Measurements from ENCODE around the gene HYAL3. TPM values are rescaled to one million over a fixed set of nuclear protein-coding genes. Genes with fewer than 3 reads are reported as not detected.

The HYAL3 gene
- total and polyA plus RNA-seq, 2 of the 13 experiments (the other 11 are each of a cell fraction or from before 2014, with no cell fraction given) = 5.5 to 10.4 TPM

GRCh38 chr3:50260027-50260941, 38.9 kb downstream of the HYAL3 start (continued):
- no peak for TF ChIP-seq FOXO4 (CRISPR knock-in tag; conservative IDR thresholded peaks at IDR 0.05)
- no peak for TF ChIP-seq MYNN (CRISPR knock-in tag; IDR thresholded peaks at IDR 0.05; ENCODE audit: low read depth)
- TF ChIP-seq, protein P1, sequence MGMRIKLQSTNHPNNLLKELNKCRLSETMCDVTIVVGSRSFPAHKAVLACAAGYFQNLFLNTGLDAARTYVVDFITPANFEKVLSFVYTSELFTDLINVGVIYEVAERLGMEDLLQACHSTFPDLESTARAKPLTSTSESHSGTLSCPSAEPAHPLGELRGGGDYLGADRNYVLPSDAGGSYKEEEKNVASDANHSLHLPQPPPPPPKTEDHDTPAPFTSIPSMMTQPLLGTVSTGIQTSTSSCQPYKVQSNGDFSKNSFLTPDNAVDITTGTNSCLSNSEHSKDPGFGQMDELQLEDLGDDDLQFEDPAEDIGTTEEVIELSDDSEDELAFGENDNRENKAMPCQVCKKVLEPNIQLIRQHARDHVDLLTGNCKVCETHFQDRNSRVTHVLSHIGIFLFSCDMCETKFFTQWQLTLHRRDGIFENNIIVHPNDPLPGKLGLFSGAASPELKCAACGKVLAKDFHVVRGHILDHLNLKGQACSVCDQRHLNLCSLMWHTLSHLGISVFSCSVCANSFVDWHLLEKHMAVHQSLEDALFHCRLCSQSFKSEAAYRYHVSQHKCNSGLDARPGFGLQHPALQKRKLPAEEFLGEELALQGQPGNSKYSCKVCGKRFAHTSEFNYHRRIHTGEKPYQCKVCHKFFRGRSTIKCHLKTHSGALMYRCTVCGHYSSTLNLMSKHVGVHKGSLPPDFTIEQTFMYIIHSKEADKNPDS (CRISPR knock-in tag; IDR thresholded peaks at IDR 0.05) = 0 out of 2 replicates have a peak, but pooled peaks have one; percentile 37
- TF ChIP-seq ZNF556 (CRISPR knock-in tag; IDR thresholded peaks at IDR 0.05; ENCODE audit: borderline replicate concordance) = peak; percentile 33; the same call in 1 of the 2 replicates
- no peak; the same call in 1 of the 2 replicates for TF ChIP-seq KDM5B (CRISPR knock-in tag; IDR thresholded peaks at IDR 0.05; ENCODE audit: borderline replicate concordance)
- TF ChIP-seq ZNF274 (CRISPR knock-in tag; IDR thresholded peaks at IDR 0.05) = peak; percentile 22; the same call in 1 of the 2 replicates
- TF ChIP-seq, protein P2, sequence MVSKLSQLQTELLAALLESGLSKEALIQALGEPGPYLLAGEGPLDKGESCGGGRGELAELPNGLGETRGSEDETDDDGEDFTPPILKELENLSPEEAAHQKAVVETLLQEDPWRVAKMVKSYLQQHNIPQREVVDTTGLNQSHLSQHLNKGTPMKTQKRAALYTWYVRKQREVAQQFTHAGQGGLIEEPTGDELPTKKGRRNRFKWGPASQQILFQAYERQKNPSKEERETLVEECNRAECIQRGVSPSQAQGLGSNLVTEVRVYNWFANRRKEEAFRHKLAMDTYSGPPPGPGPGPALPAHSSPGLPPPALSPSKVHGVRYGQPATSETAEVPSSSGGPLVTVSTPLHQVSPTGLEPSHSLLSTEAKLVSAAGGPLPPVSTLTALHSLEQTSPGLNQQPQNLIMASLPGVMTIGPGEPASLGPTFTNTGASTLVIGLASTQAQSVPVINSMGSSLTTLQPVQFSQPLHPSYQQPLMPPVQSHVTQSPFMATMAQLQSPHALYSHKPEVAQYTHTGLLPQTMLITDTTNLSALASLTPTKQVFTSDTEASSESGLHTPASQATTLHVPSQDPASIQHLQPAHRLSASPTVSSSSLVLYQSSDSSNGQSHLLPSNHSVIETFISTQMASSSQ (IDR thresholded peaks at IDR 0.05; ENCODE audit: low read depth) = no peak
- TF ChIP-seq, protein P2 (CRISPR knock-in tag; IDR thresholded peaks at IDR 0.05; ENCODE audit: borderline replicate concordance) = peak; percentile 81; the same call in 1 of the 2 replicates
- TF ChIP-seq MLXIP (CRISPR knock-in tag; IDR thresholded peaks at IDR 0.05; ENCODE audit: borderline replicate concordance) = 0 out of 2 replicates have a peak, but pooled peaks have one; percentile 58
- TF ChIP-seq GATAD2A (CRISPR knock-in tag; IDR thresholded peaks at IDR 0.05) = peak; percentile 73
- TF ChIP-seq ZNF781 (CRISPR knock-in tag; IDR thresholded peaks at IDR 0.05; ENCODE audit: borderline replicate concordance, not compliant biosample characterization) = no peak
- TF ChIP-seq NFKB2 (CRISPR knock-in tag; IDR thresholded peaks at IDR 0.05; ENCODE audit: borderline replicate concordance) = no peak; the same call in 1 of the 2 replicates
- 0 out of 2 replicates have a peak, but pooled peaks have one; percentile 23 for TF ChIP-seq E2F2 (CRISPR knock-in tag; IDR thresholded peaks at IDR 0.05; ENCODE audit: borderline replicate concordance)
- no peak for TF ChIP-seq STAT5B (CRISPR knock-in tag; IDR thresholded peaks at IDR 0.05)
- peak; percentile 95 for TF ChIP-seq TCF7 (IDR thresholded peaks at IDR 0.05; ENCODE audit: low read depth)
